Epithelial cell of proximal tubule (primary cell): ENCODE results near the gene MFAP5. TPM values are rescaled to one million over a fixed set of nuclear protein-coding genes. Genes with fewer than 3 reads are reported as not detected.

Source experiments
- DNase-seq: peaks from one replicate; pipeline ENCODE4 v3.0.0-alpha.2; 2011; ENCODE audit warnings: low read depth
- H3K4me3 ChIP-seq: 2 replicates; pipeline ENCODE4 v1.5.1; 2011; ENCODE audit warnings: low read depth, mild to moderate bottlenecking, low read length
- total RNA-seq: library from RNA; depleted of rRNA; stranded (reverse); fragments of >200 nt; gene quantifications from 2 replicates; pipeline ENCODE4 v1.2.3, GENCODE V29; 2015
- TF ChIP-seq, protein P1 (sequence below): conservative IDR thresholded peaks from 2 replicates; pipeline ENCODE4 v1.5.1; 2012; ENCODE audit warnings: low read depth, mild to moderate bottlenecking, low read length

The MFAP5 gene
- total RNA-seq, 1 donor from 2014 or later = 0.75 TPM

DNA sequence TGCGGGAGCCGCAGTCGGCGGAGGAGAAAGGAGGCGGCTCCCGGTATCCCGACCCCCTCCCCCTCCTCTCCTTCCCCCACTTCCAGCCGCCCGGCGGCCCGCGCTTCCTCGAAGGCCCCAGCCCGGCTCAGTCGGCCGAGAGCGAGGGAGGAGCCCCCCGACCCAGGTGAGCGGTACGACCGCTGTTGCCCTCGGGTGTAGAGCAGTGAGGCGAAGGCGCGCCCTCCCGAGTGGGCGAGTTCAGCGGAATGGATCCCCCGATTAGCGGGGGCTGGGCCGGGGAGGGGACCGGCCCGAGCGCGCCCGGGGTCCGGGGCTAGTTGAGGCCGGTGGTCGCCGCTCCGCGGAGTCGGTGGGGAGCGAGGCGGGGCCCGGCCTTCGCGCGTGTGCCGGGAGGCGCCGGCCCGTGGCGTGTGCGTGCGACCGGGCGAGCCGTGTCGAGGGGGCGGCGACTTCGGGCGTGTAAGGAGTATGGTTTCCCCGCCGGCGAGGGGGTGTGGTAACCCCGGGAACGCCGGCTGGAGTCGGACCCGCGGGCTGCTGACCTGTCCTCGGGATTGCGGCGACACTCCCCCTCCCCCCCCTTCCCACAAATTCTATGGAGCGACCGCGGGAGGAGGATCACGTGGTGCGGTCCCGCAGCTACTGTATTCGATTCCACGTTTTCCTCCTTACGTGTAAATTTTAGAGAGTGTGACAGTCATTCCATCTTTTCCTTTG is 35.7 kb upstream of the MFAP5 start:
- DNase-seq = no peak
- H3K4me3 ChIP-seq = peak overlapping the region; percentile 94
- TF ChIP-seq, protein P1, sequence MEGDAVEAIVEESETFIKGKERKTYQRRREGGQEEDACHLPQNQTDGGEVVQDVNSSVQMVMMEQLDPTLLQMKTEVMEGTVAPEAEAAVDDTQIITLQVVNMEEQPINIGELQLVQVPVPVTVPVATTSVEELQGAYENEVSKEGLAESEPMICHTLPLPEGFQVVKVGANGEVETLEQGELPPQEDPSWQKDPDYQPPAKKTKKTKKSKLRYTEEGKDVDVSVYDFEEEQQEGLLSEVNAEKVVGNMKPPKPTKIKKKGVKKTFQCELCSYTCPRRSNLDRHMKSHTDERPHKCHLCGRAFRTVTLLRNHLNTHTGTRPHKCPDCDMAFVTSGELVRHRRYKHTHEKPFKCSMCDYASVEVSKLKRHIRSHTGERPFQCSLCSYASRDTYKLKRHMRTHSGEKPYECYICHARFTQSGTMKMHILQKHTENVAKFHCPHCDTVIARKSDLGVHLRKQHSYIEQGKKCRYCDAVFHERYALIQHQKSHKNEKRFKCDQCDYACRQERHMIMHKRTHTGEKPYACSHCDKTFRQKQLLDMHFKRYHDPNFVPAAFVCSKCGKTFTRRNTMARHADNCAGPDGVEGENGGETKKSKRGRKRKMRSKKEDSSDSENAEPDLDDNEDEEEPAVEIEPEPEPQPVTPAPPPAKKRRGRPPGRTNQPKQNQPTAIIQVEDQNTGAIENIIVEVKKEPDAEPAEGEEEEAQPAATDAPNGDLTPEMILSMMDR = no peak

GRCh38 chr12:8697476-8698131 is 35.0 kb upstream of the MFAP5 start, which contains the start of gene RIMKLB:
Gene RIMKLB (plus strand): TSS chr12:8697991. CDS start chr12:8713867, 15,876 bp downstream.
- no peak for DNase-seq
- peak within 1 kb of the TSS; percentile 94 for H3K4me3 ChIP-seq
- TF ChIP-seq, protein P1 = no peak

DNA sequence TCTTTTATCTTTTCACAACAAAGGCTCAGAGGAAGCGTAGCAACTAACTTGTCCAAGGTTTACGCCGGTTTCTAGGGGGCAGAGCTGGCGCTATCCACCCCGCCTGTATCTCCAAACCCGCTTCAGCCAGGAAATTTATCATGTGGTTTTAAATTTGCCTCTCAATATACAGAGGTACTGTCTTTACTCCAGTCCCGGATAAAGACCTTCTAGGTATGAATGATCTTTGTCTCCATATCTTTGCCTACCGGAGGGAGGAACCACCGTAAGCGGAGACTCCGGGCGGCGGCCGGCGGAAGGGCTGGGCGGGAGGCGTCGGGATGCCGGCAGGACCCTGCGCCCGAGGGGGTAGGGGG is 34.5 kb upstream of the MFAP5 start:
- no peak for DNase-seq
- peak overlapping the region; percentile 94 for H3K4me3 ChIP-seq
- TF ChIP-seq, protein P1 = no peak

DNA sequence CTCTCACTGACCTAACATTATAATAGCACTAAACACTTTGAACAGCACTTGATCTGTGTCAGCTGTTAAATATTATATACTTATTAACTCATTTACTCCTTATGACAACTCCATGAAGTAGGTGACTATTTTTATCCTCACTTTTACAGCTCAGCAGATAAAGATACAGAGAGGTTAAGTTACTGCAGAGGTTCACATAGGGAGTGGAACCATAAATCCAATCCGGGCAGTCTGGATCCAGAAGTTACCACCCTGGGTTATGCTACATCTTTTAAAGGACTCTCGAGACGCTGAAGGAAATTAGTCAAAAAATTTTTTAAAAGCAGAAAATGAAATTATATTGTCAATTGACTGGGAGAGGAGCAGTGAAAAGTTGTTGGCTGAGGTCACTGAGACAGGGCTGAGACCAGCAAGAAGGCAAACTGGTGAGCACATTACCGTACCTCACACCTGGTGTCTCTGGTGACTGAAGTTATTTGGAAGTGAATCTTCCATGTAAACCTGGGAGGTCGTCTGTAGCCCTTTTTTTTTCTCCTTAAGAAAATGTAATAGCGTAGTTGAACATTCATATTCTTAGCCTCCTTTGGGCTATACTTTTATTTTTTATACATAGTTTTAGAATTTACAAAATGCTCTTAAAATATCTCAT is 33.9 kb upstream of the MFAP5 start:
- no peak for DNase-seq
- peak overlapping the region; percentile 94 for H3K4me3 ChIP-seq
- TF ChIP-seq, protein P1 = no peak

DNA sequence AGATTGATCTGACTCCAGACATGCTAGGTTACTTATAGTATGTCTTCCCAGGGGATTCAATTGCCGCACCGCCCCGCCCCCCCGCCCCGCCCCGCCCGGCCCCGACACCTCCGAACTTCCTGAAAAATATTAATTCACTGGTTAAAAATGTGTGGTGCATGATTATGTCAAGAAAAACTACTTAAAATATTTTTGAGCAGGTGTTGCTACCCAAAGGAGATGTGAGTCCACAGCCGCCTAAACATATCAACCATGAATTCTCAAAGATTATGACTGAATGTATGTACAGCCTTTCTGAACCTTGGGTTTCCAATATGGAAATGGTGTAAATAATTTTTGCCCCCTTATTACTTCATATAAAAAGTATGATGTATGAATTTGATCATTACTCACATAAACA is 32.5 kb upstream of the MFAP5 start:
- DNase-seq = no peak
- TF ChIP-seq, protein P1 = no peak
- H3K4me3 ChIP-seq = no peak overlapping the region

DNA sequence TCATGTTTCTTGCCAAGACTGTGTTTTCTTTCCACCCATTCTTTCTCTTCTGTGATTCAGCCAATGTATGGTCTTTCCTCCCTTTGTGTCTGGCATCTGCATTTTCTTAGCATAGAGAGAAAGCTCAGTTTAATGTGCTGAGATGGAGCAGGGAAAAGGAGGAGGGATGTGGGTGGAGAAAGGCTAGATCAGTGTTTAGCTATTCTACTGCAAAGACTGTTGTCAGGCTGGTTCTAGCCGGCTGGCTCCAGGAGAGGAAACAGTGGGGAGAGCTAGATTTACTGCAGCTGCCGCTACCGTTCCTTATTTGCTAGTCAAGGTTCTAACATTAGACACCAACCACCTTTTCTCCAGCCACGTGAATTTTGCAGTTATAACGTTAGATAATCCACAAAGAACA is 29.9 kb upstream of the MFAP5 start:
- no peak for DNase-seq
- TF ChIP-seq, protein P1 = no peak
- no peak overlapping the region for H3K4me3 ChIP-seq
